GM19023 (cell line): ENCODE measurements around the gene KIFC1.
A peak's percentile ranks its signal among the peaks of the same experiment; 100 is the strongest.

Experiments used
- ATAC-seq: cut with Tn5 transposase; IDR thresholded peaks from one replicate; pipeline ENCODE4 v1.9.1; 2021; ENCODE audit warnings: mild to moderate bottlenecking, moderate library complexity; ENCODE audit not compliant: unreplicated experiment

The KIFC1 gene

GRCh38 chr6:33424855-33425667 is 33.4 kb downstream of the KIFC1 start:
- no peak for ATAC-seq

- ATAC-seq = peak; percentile 42
Observed at GRCh38 chr6:33425668-33426577, 34.3 kb downstream of the KIFC1 start.

- no peak for ATAC-seq
Observed at GRCh38 chr6:33426590-33427511, 35.2 kb downstream of the KIFC1 start.

GRCh38 chr6:33427585-33428223 is 36.1 kb downstream of the KIFC1 start:
- ATAC-seq = no peak

- ATAC-seq = no peak
Observed at GRCh38 chr6:33428224-33428965, 36.8 kb downstream of the KIFC1 start.

GRCh38 chr6:33428966-33429749 is 37.5 kb downstream of the KIFC1 start:
- ATAC-seq = no peak

GRCh38 chr6:33429750-33430052 is 38.1 kb downstream of the KIFC1 start:
- no peak for ATAC-seq

GRCh38 chr6:33430334-33430733 is 38.7 kb downstream of the KIFC1 start:
- no peak for ATAC-seq

GRCh38 chr6:33430991-33431879 is 39.6 kb downstream of the KIFC1 start:
- ATAC-seq = peak; percentile 49

- ATAC-seq = no peak
Observed at GRCh38 chr6:33431880-33432541, 40.4 kb downstream of the KIFC1 start.

- no peak for ATAC-seq
Observed at GRCh38 chr6:33432546-33432945, 40.9 kb downstream of the KIFC1 start.

GRCh38 chr6:33433001-33433543 is 41.4 kb downstream of the KIFC1 start:
- ATAC-seq = no peak

- ATAC-seq = no peak
Observed at GRCh38 chr6:33433544-33434191, 42.0 kb downstream of the KIFC1 start.

- no peak for ATAC-seq
Observed at GRCh38 chr6:33434961-33435360, 43.3 kb downstream of the KIFC1 start.

GRCh38 chr6:33437666-33438065 is 46.0 kb downstream of the KIFC1 start:
- no peak for ATAC-seq

- no peak for ATAC-seq
Observed at GRCh38 chr6:33438978-33439594, 47.5 kb downstream of the KIFC1 start.
